Measurements from ENCODE around the gene TENM4.

TENM4 gene

DNA sequence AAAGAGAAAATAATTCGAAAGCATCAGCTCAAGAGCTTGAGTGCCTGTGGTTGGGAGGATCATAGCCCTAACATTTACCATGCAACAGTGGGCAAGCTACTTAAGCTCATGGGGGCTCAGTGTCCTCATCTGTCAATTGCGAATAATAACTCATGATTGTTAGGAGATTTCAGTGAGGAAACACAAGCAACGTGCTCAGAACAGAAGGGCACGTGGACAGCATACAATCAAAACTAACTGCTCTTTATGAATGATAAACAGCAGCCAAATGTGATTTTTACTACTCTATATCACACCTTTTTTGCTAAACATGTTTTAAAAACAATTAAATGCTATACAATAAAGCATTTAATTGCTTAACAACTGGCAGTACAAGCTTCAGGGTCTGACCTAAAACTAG is 556.1 kb downstream of the TENM4 start:
- no peak for TF ChIP-seq CREB1 (IDR thresholded peaks at IDR 0.05; ENCODE audit: low read depth)
- TF ChIP-seq, protein P1, sequence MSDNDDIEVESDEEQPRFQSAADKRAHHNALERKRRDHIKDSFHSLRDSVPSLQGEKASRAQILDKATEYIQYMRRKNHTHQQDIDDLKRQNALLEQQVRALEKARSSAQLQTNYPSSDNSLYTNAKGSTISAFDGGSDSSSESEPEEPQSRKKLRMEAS (IDR thresholded peaks at IDR 0.05), result no peak
- no peak for TF ChIP-seq FOXM1 (IDR thresholded peaks at IDR 0.05; ENCODE audit: borderline replicate concordance, low read depth)
- no peak for TF ChIP-seq NFIC (IDR thresholded peaks at IDR 0.05)
- no peak for TF ChIP-seq EP300 (IDR thresholded peaks at IDR 0.05; ENCODE audit: borderline replicate concordance)
- no peak for TF ChIP-seq EGR1 (IDR thresholded peaks at IDR 0.05)
- TF ChIP-seq ZBTB7A (IDR thresholded peaks at IDR 0.05; ENCODE audit: low read depth), result no peak
- TF ChIP-seq CEBPB (IDR thresholded peaks at IDR 0.05), result no peak
- TF ChIP-seq YY1 (IDR thresholded peaks at IDR 0.05; ENCODE audit: low read depth), result no peak
- no peak for TF ChIP-seq TEAD4 (IDR thresholded peaks at IDR 0.05)
- TF ChIP-seq, protein P2, sequence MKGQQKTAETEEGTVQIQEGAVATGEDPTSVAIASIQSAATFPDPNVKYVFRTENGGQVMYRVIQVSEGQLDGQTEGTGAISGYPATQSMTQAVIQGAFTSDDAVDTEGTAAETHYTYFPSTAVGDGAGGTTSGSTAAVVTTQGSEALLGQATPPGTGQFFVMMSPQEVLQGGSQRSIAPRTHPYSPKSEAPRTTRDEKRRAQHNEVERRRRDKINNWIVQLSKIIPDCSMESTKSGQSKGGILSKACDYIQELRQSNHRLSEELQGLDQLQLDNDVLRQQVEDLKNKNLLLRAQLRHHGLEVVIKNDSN (IDR thresholded peaks at IDR 0.05), result no peak
- no peak for TF ChIP-seq TCF12 (IDR thresholded peaks at IDR 0.05; ENCODE audit: low read depth)

DNA sequence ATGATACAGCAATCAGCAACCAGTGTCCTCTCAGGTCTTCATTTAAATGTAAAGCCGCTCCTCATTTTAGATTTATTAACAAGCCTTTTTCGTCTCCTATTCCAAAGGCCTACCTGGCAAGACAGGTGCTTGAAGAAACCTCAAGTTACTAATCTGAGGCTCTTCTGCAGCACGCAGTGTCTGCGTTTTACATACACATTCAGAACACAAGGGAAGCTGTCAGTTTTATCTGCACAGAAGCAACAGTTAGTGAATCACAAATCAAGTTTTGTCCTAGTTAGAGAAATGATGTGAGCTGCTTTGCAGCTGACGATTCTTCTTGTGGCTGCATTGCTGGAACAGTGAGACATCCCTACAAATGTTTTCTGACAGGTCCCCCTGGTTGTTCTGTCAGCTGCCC is 557.3 kb downstream of the TENM4 start:
- TF ChIP-seq, protein P3, sequence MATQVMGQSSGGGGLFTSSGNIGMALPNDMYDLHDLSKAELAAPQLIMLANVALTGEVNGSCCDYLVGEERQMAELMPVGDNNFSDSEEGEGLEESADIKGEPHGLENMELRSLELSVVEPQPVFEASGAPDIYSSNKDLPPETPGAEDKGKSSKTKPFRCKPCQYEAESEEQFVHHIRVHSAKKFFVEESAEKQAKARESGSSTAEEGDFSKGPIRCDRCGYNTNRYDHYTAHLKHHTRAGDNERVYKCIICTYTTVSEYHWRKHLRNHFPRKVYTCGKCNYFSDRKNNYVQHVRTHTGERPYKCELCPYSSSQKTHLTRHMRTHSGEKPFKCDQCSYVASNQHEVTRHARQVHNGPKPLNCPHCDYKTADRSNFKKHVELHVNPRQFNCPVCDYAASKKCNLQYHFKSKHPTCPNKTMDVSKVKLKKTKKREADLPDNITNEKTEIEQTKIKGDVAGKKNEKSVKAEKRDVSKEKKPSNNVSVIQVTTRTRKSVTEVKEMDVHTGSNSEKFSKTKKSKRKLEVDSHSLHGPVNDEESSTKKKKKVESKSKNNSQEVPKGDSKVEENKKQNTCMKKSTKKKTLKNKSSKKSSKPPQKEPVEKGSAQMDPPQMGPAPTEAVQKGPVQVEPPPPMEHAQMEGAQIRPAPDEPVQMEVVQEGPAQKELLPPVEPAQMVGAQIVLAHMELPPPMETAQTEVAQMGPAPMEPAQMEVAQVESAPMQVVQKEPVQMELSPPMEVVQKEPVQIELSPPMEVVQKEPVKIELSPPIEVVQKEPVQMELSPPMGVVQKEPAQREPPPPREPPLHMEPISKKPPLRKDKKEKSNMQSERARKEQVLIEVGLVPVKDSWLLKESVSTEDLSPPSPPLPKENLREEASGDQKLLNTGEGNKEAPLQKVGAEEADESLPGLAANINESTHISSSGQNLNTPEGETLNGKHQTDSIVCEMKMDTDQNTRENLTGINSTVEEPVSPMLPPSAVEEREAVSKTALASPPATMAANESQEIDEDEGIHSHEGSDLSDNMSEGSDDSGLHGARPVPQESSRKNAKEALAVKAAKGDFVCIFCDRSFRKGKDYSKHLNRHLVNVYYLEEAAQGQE (IDR thresholded peaks at IDR 0.05; ENCODE audit: low read depth), result no peak
- TF ChIP-seq, protein P1 (IDR thresholded peaks at IDR 0.05), result no peak
- TF ChIP-seq TAF1 (IDR thresholded peaks at IDR 0.05; ENCODE audit: low read depth), result no peak
- TF ChIP-seq FOXM1 (IDR thresholded peaks at IDR 0.05; ENCODE audit: borderline replicate concordance, low read depth), result no peak
- no peak for TF ChIP-seq CREB1 (IDR thresholded peaks at IDR 0.05; ENCODE audit: low read depth)
- TF ChIP-seq RAD21 (IDR thresholded peaks at IDR 0.05; ENCODE audit: low read depth), result no peak
- TF ChIP-seq TCF12 (IDR thresholded peaks at IDR 0.05; ENCODE audit: low read depth), result no peak
- TF ChIP-seq YY1 (IDR thresholded peaks at IDR 0.05; ENCODE audit: low read depth), result no peak
- no peak for TF ChIP-seq CEBPB (IDR thresholded peaks at IDR 0.05)
- no peak for TF ChIP-seq ZBTB7A (IDR thresholded peaks at IDR 0.05; ENCODE audit: low read depth)
- no peak for TF ChIP-seq NFIC (IDR thresholded peaks at IDR 0.05)

DNA sequence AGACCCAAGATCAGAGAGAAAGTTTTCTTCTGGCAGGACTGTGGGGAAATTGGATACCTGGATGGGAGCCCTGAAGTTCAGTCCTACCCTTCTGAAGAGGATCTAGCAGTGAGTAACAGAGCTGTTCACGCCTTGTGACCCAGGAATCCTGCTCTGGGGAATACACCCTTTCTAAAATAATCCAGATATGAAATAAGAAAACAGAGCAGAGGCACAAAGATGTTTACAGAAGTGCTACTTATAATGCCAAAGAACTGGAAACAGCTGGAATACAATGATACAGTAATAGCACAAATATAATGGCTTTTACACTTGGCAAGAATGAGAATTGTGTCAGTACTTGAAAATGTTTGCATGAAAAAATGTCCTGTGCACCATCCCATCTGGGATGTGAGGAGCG is 562.2 kb downstream of the TENM4 start:
- TF ChIP-seq, protein P1 (IDR thresholded peaks at IDR 0.05), result no peak
- TF ChIP-seq TCF12 (IDR thresholded peaks at IDR 0.05; ENCODE audit: low read depth) (no peak), TEAD4 (IDR thresholded peaks at IDR 0.05) (no peak), TAF1 (IDR thresholded peaks at IDR 0.05; ENCODE audit: low read depth) (no peak), EP300 (IDR thresholded peaks at IDR 0.05; ENCODE audit: borderline replicate concordance) (no peak), FOXM1 (IDR thresholded peaks at IDR 0.05; ENCODE audit: borderline replicate concordance, low read depth) (no peak), RAD21 (IDR thresholded peaks at IDR 0.05; ENCODE audit: low read depth) (no peak), CREB1 (IDR thresholded peaks at IDR 0.05; ENCODE audit: low read depth) (no peak), EGR1 (IDR thresholded peaks at IDR 0.05) (no peak), CEBPB (IDR thresholded peaks at IDR 0.05) (no peak), ZBTB7A (IDR thresholded peaks at IDR 0.05; ENCODE audit: low read depth) (no peak)
- TF ChIP-seq, protein P2 (IDR thresholded peaks at IDR 0.05), result no peak
- TF ChIP-seq, protein P3 (IDR thresholded peaks at IDR 0.05; ENCODE audit: low read depth), result no peak

DNA sequence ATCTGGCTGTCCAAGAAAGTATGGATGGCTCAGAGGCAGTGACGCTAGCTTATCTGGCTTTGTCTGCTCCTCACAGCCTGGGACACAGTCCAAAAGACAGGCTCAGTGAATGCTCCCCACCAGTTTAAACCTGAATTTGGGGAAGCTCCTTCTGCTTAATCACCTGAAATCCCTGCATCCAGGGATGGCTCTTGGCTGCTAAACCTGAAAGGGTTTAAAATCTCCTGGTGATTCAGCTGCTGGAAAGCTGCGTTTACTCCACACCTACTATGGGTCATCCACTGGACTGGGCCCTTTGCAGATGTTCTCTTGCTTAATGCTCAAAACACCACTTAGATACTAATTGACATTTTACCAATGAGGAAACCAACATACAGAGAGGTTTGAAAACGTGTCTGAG is 564.2 kb downstream of the TENM4 start:
- TF ChIP-seq, protein P2 (IDR thresholded peaks at IDR 0.05), result no peak
- TF ChIP-seq EGR1 (IDR thresholded peaks at IDR 0.05) (no peak), FOXM1 (IDR thresholded peaks at IDR 0.05; ENCODE audit: borderline replicate concordance, low read depth) (no peak), CEBPB (IDR thresholded peaks at IDR 0.05) (no peak), EP300 (IDR thresholded peaks at IDR 0.05; ENCODE audit: borderline replicate concordance) (no peak), NFIC (IDR thresholded peaks at IDR 0.05) (no peak), CREB1 (IDR thresholded peaks at IDR 0.05; ENCODE audit: low read depth) (no peak), RAD21 (IDR thresholded peaks at IDR 0.05; ENCODE audit: low read depth) (no peak), ZBTB7A (IDR thresholded peaks at IDR 0.05; ENCODE audit: low read depth) (no peak), TEAD4 (IDR thresholded peaks at IDR 0.05) (no peak)
- TF ChIP-seq, protein P1 (IDR thresholded peaks at IDR 0.05), result no peak

DNA sequence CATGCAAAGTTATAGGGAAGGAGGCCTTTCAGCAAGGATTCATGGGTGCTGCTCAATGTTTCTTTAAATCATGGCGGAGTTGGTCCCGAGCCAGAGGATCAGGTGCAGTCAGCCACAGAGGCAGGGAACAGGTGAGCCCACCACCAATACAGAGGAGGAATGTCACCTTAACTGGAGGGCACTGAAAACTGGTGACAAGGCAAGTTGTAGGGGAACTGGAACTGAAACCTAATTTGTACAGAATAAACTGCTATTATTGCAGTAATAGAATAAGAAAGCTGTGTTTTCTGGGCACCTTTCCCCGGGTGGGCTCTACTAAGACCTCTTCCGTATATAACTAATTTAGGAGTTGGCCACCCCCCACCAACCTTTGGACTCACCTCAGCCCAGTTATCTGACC is 570.2 kb downstream of the TENM4 start:
- TF ChIP-seq FOXM1 (IDR thresholded peaks at IDR 0.05; ENCODE audit: borderline replicate concordance, low read depth) (no peak), CEBPB (IDR thresholded peaks at IDR 0.05) (no peak), RAD21 (IDR thresholded peaks at IDR 0.05; ENCODE audit: low read depth) (no peak), NFIC (IDR thresholded peaks at IDR 0.05) (no peak), EP300 (IDR thresholded peaks at IDR 0.05; ENCODE audit: borderline replicate concordance) (no peak)
- TF ChIP-seq, protein P2 (IDR thresholded peaks at IDR 0.05), result no peak

Measured in Ishikawa (cell line).